Bronchial smooth muscle cell (primary cell): ENCODE data around the gene CACNA1S. TPM values are rescaled to one million over a fixed set of nuclear protein-coding genes. Genes with fewer than 3 reads are reported as not detected.

ENCODE experiments used
- total RNA-seq: library from RNA; depleted of rRNA; stranded (reverse); fragments of >200 nt; gene quantifications from 2 replicates; pipeline ENCODE4 v1.2.1, GENCODE V29; 2014

Gene CACNA1S
- not detected in 2 replicates for total RNA-seq

DNA sequence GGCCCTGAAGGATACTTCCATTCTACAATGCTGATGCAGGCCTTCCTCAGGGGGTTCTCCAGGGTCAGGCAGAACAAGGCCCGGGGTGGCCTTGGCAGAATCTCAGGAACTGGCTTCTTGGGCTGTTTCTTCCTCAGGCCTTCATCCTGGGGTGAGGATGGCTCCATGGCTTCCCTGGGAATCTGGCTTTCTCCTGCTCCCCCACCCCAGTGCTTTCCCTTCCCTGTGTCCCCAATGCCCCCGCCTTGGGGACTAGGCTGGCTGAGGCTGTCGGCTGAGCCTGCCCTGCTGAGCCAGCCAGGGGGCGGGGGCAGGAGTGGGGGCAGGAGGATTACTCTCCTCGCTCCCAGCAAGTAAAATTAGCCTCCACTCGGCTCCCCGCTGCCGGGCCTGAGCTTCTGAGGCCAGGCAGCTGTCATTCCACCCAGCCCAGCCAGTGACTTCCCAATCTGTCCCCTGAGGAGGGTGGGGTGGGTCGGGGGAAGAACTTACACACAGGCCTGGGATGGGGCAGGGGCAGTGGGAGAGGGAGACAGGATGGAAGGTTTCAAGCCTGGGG is at the start of gene CACNA1S:
Gene CACNA1S (minus strand): TSS at position 254 of the 559 bp plus-strand sequence. CDS start 87 bp downstream, at position 167.

DNA sequence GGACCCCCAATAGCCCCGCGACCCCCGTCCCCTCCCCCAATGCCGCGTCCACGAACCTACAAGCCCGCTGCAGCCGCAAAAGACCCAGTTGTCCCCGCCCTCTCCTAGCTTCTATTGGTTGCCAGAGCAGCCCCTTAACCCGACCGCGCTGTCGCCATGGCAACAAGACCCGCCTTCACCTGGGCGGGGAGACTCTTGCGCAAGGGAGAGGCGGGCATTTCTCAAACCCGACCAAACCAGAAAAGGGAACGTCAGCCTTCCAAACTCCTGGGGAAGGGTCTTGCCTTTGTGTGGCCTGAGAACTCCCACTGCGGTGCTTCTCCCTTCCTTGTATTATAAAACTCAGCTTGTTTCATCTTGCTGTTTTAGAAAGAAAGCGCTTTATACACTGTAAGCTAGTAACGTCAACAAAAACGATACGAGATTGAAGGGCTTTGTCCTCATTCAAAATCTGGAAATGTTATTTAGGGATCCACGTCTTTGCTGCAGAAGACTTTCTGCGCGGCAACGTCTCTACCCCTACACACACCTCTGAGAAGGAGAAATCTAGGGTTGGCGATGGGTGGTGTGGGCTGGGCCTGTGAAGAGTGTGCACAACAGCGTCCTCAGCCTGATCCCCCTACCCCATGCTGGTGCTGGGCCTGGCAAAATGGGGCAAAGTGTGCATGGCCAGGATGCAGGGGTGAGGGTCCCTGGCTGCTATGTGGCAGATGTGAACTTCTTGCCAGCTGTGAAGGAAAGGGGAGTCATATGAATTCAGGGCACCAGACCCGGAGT is 42.4 kb upstream of the CACNA1S start, which contains the start of gene TMEM9:
Gene TMEM9 (minus strand): TSS at position 86 of the 777 bp plus-strand sequence. CDS start 551 bp downstream, outside the sequence.

DNA sequence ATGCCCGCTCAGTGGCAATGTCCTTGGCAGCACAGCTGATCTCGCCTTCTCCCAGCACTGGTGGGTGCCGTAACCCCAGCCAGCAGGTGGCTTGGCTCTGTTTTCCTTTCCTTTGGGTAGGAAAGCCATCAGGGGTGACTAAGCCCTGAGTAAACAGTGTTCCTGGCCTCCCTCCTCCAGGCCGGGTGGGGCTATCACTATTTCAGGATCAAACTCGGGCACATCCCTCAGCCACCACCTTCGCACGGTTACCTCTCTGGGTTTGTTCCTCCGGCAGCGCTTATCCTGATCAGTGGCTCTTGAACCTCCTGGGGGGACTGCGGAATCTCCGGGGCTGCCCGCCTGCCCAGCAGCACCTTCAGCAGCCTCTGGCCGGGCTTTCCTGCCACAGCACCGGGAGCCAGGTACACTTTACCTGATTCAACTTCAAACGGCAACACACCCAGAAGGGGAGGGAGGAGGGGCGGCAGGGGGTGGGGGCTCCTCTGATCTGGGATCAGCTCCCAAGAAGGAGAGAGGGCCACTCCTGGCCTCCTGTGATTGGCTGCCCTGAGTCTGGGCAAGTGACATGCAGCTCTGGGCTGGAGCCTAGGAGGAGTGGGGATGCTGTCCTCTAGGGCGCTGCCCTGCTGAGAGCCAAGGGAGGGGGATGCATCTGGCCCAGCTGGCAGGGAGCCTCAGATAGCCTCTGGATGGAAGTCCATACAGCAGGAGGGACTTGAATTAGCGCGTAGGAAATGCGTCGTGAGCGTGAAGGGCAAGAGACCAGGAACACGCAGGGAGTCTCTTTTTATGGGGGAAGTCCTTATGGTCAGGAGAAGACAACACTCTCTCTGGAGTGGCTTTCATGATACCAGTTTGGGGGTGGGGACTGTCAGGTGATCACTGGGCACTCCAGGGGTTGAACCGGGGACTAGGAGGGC is 14.9 kb upstream of the CACNA1S start, which contains the start of gene ASCL5:
Gene ASCL5 (minus strand): TSS at position 353 of the 923 bp plus-strand sequence. CDS start 11,812 bp downstream, outside the sequence.

DNA sequence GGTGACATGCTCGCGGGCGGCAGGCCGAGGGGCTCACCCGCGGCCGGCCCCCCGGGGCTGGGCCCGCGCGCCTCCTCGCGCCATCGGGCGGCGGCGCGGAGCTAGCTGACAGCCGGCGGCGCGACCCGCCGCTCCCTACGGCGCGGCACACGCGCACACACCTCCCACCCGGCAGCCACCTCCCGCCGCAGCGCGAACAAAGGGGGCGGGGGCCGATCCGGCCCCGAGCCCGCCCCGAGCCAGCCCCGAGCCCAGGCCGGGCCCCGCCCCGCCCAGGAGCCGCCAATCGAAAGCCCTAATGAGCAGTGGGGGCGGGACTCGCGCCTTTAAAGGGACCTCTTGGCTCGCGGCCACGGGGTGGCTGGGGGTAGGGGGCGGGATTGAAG is 88.7 kb downstream of the CACNA1S start, which contains the start of gene KIF21B:
Gene KIF21B (minus strand): TSS at position 198 of the 386 bp plus-strand sequence. CDS start 331 bp downstream, outside the sequence.

Other genes with a start within 250 kb of the CACNA1S start
- gene GPR25, start 239.4 kb downstream of the CACNA1S start, total RNA-seq: not detected in 2 replicates
- under 0.01 and 0.09 TPM in 2 replicates for gene INAVA, start 217.5 kb downstream of the CACNA1S start, total RNA-seq
- gene KIF21B, start 88.7 kb downstream of the CACNA1S start, total RNA-seq: 0.09 TPM in 1 of 2 replicates, not detected in the other
- gene ASCL5, start 14.8 kb upstream of the CACNA1S start, total RNA-seq: not detected in 2 replicates
- 73.8 and 90.6 TPM in 2 replicates for gene TMEM9, start 42.0 kb upstream of the CACNA1S start, total RNA-seq
- under 0.01 TPM in 1 of 2 replicates, not detected in the other for gene IGFN1, start 78.4 kb upstream of the CACNA1S start, total RNA-seq
- 0.16 and 0.34 TPM in 2 replicates for gene PKP1, start 171.1 kb upstream of the CACNA1S start, total RNA-seq